ENCODE data around the gene ARMC3.

DNA sequence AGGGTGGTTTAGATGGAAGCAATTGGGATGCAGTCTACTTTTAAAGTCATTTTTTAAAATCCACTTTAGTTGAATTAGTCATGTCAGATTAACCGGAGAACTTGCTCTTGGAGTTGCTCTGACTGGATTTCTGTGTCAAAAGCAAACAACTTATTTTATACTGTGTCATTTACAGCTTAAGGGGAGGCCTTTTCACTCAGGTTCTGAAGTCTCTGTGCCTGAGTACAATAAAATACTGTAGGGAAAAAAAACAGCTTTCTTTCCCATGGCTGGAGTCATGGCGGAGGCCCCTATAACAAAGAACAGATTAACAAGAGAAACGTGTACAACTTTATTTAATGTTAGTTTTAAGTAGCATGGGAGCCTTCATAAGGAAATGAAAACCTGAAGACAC lies 128.3 kb downstream of the ARMC3 start:
- TF ChIP-seq, protein P1, sequence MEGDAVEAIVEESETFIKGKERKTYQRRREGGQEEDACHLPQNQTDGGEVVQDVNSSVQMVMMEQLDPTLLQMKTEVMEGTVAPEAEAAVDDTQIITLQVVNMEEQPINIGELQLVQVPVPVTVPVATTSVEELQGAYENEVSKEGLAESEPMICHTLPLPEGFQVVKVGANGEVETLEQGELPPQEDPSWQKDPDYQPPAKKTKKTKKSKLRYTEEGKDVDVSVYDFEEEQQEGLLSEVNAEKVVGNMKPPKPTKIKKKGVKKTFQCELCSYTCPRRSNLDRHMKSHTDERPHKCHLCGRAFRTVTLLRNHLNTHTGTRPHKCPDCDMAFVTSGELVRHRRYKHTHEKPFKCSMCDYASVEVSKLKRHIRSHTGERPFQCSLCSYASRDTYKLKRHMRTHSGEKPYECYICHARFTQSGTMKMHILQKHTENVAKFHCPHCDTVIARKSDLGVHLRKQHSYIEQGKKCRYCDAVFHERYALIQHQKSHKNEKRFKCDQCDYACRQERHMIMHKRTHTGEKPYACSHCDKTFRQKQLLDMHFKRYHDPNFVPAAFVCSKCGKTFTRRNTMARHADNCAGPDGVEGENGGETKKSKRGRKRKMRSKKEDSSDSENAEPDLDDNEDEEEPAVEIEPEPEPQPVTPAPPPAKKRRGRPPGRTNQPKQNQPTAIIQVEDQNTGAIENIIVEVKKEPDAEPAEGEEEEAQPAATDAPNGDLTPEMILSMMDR (IDR thresholded peaks at IDR 0.05): no peak
- TF ChIP-seq EP300 (IDR thresholded peaks at IDR 0.05): no peak

All from ovary (tissue), 3 donors.